Neural progenitor cell (in vitro differentiated cells): Measurements from ENCODE around the gene MARK3. TPM values are rescaled to one million over a fixed set of nuclear protein-coding genes. Genes with fewer than 3 reads are reported as not detected.

ENCODE experiments used
- DNase-seq: peaks from one replicate; pipeline ENCODE4 v3.0.0-alpha.2; 2016; ENCODE audit warnings: low spot score
- H2AFZ ChIP-seq: fragments of 200-600 bp; sonication (generic); replicated peaks from 2 replicates; pipeline ENCODE4 v1.6.1; 2016; ENCODE audit warnings: antibody characterized with exemption
- H3F3A ChIP-seq: fragments of 200-600 bp; sonication (generic); 2 replicates; pipeline ENCODE4 v1.6.1; 2016; ENCODE audit warnings: antibody characterized with exemption, low read depth
- H3K27ac ChIP-seq: fragments of 200-600 bp; sonication (generic); 2 replicates; pipeline ENCODE4 v1.5.1; 2016; ENCODE audit warnings: mild to moderate bottlenecking
- H3K27me3 ChIP-seq: fragments of 200-600 bp; sonication (generic); 2 replicates; pipeline ENCODE4 v1.6.1; 2016; ENCODE audit warnings: mild to moderate bottlenecking, moderate library complexity
- H3K36me3 ChIP-seq: fragments of 200-600 bp; sonication (generic); 2 replicates; pipeline ENCODE4 v1.5.1; 2016
- H3K4me1 ChIP-seq: fragments of 200-600 bp; sonication (generic); 2 replicates; pipeline ENCODE4 v1.6.1; 2016; ENCODE audit warnings: mixed run types
- H3K4me2 ChIP-seq: fragments of 200-600 bp; sonication (generic); 2 replicates; pipeline ENCODE4 v1.6.1; 2016
- H3K4me3 ChIP-seq: fragments of 200-600 bp; sonication (generic); 2 replicates; pipeline ENCODE4 v1.5.1; 2016
- H3K79me2 ChIP-seq: fragments of 200-600 bp; sonication (generic); 2 replicates; pipeline ENCODE4 v1.6.1; 2016; ENCODE audit warnings: low read depth
- H3K9ac ChIP-seq: fragments of 200-600 bp; sonication (generic); 2 replicates; pipeline ENCODE4 v1.6.1; 2016
- H3K9me3 ChIP-seq: fragments of 200-600 bp; sonication (generic); 2 replicates; pipeline ENCODE4 v1.5.1; 2016; ENCODE audit warnings: low read depth
- H4K20me1 ChIP-seq: fragments of 200-600 bp; sonication (generic); 2 replicates; pipeline ENCODE4 v1.6.1; 2016; ENCODE audit warnings: low read depth
- H3K27ac Mint-ChIP-seq: 3 replicates; pipeline ENCODE4 v1.8.0; 2021; ENCODE audit warnings: mixed read lengths
- H3K27me3 Mint-ChIP-seq: 2 replicates; pipeline ENCODE4 v1.8.0; 2022; ENCODE audit warnings: low read depth, mild to moderate bottlenecking, inconsistent platforms, moderate library complexity, mixed read lengths; ENCODE audit not compliant: insufficient read depth
- H3K36me3 Mint-ChIP-seq: 3 replicates; pipeline ENCODE4 v1.8.0; 2021; ENCODE audit warnings: mixed read lengths
- H3K4me1 Mint-ChIP-seq: 3 replicates; pipeline ENCODE4 v1.8.0; 2021; ENCODE audit warnings: mixed read lengths
- H3K4me3 Mint-ChIP-seq: 3 replicates; pipeline ENCODE4 v1.8.0; 2021; ENCODE audit warnings: mild to moderate bottlenecking, moderate library complexity, mixed read lengths
- H3K9me3 Mint-ChIP-seq: 3 replicates; pipeline ENCODE4 v1.8.0; 2020; ENCODE audit warnings: mixed read lengths
- CTCF ChIP-seq: fragments of 200-600 bp; sonication (generic); IDR thresholded peaks from 2 replicates; pipeline ENCODE4 v1.5.1; 2017; ENCODE audit warnings: antibody characterized with exemption, mild to moderate bottlenecking
- EZH2 ChIP-seq: fragments of 200-600 bp; sonication (generic); IDR thresholded peaks from 2 replicates; pipeline ENCODE4 v1.6.1; 2017; ENCODE audit warnings: antibody characterized with exemption, mild to moderate bottlenecking, moderate library complexity
- EZH2phosphoT487 ChIP-seq: fragments of 200-600 bp; sonication (generic); IDR thresholded peaks from 2 replicates; pipeline ENCODE4 v1.6.1; 2017; ENCODE audit warnings: antibody characterized with exemption
- total RNA-seq: library from RNA; depleted of rRNA; stranded (reverse); fragments of >200 nt; gene quantifications from 2 replicates; pipeline ENCODE4 v1.2.3, GENCODE V29; 2015; ENCODE audit warnings: low replicate concordance

MARK3 gene
- total RNA-seq, 1 donor from 2014 or later = 80.7 TPM

GRCh38 chr14:103544388-103545218 lies 159.4 kb downstream of the MARK3 start:
- Histone ChIP-seq H3K9ac (no peak overlapping the region), H3K79me2 (no peaks in the 10 kb centered on the region), H2AFZ (no peak overlapping the region), H3K9me3 (no peaks in the 10 kb centered on the region), H3F3A (peaks cover 7% of the 10 kb centered on the region), H3K36me3 (no peaks in the 10 kb centered on the region), H4K20me1 (no peaks in the 10 kb centered on the region), H3K4me3 (no peak overlapping the region), H3K27me3 (no peaks in the 10 kb centered on the region), H3K4me1 (peaks cover 45% of the 10 kb centered on the region), H3K27ac (no peak overlapping the region), H3K4me2 (no peak overlapping the region)
- TF ChIP-seq EZH2phosphoT487 = no peak
- no peak for TF ChIP-seq CTCF
- TF ChIP-seq EZH2 = no peak
- Mint-ChIP-seq H3K36me3 (no peaks in the 10 kb centered on the region), H3K27me3 (peaks cover 11% of the 10 kb centered on the region), H3K27ac (peak overlapping the region; percentile 99), H3K4me1 (peaks cover 32% of the 10 kb centered on the region), H3K9me3 (no peaks in the 10 kb centered on the region), H3K4me3 (peak overlapping the region; percentile 73)
- peak; percentile 40 for DNase-seq

DNA sequence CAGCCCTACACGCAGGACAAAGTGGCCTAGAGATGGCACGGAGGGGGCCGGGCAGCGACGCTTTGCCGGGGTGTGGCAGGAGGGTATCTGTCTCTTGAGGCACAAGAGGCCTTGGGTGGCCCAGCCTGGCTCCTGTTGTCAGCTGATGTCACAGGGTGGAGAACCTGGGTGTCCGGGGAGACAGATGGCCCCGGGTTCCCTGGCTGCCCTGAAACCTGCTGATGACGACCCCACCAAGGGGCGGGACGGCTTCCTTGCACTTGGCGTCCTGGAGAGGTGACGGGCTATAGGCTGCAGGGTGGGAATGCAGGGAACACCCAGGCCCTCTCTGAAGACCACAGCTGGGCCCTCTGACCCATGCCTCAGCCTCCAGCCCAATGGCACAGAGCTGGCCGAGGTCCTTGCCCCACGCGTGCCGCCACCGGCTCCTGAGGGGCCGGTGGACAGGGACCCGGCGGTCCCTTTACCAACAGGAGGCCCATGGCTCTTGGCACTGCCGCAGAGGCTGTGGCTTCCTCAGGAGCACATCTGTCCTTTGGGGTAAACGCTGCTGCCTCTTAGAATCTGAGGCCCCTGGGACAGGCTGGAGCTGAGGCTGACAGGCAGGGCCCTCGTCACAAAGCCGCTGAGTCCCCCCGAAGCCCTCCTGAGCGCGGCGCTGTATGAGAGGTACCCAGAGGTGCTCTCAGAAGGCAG lies 160.2 kb downstream of the MARK3 start:
- Histone ChIP-seq H4K20me1 (no peaks in the 10 kb centered on the region), H3K27ac (no peak overlapping the region), H3K36me3 (no peaks in the 10 kb centered on the region), H3K4me2 (no peak overlapping the region), H3K79me2 (no peaks in the 10 kb centered on the region), H3K4me1 (peaks cover 42% of the 10 kb centered on the region), H2AFZ (no peak overlapping the region), H3K9ac (no peak overlapping the region), H3K27me3 (no peaks in the 10 kb centered on the region), H3K9me3 (no peaks in the 10 kb centered on the region), H3K4me3 (no peak overlapping the region), H3F3A (peaks cover 3% of the 10 kb centered on the region)
- Mint-ChIP-seq H3K9me3 (no peaks in the 10 kb centered on the region), H3K4me3 (no peak overlapping the region), H3K4me1 (peaks cover 26% of the 10 kb centered on the region), H3K27ac (peak overlapping the region; percentile 76), H3K36me3 (no peaks in the 10 kb centered on the region), H3K27me3 (peaks cover 11% of the 10 kb centered on the region)
- no peak for DNase-seq
- no peak for TF ChIP-seq EZH2
- TF ChIP-seq CTCF = no peak
- no peak for TF ChIP-seq EZH2phosphoT487

DNA sequence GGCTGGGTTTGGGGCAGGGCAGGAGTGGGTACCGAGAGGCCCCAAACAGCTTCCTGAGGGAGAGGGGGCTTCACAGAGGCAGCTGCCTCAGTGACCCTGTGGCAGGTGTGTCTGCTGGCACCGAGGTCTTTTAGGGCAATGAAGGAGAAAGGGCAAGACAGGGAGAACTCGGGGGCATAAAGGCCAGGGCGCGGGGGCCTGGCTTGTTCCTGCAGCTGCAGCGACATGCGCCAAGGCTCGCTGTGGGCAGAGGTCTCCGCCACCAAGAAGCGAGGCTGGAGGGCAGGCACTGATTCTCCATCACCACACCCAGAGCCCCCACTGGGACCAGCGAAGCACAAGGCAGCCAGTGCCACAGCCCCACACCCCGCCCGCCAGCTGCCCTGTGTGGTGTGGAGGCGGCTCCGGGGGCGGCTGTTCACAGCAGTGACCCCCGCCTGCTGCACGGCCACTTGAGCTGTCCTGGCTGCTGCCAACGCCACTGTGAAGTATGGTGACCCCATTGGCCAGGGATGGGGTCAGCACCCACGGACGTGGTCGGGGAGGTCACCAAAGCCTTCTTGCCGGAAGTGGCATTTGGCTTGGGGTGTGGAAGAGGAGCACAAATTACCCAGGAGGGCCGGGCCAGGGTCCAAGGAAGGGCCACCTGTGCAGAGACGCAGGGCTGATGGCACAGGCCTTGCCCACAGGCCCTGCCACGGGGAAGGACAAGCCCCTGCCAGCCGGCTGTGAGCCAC lies 160.9 kb downstream of the MARK3 start:
- peaks cover 21% of the 10 kb centered on the region for H3K4me1 Mint-ChIP-seq
- H3K27ac ChIP-seq = no peak overlapping the region
- no peaks in the 10 kb centered on the region for H4K20me1 ChIP-seq
- H3K79me2 ChIP-seq = no peaks in the 10 kb centered on the region
- no peak for TF ChIP-seq EZH2
- H3K36me3 Mint-ChIP-seq = no peaks in the 10 kb centered on the region
- H3K4me1 ChIP-seq = peaks cover 36% of the 10 kb centered on the region
- H3K4me3 Mint-ChIP-seq = peak overlapping the region; percentile 59
- peaks cover 8% of the 10 kb centered on the region for H3K27me3 Mint-ChIP-seq
- no peaks in the 10 kb centered on the region for H3K36me3 ChIP-seq
- no peak overlapping the region for H2AFZ ChIP-seq
- no peaks in the 10 kb centered on the region for H3K9me3 ChIP-seq
- no peaks in the 10 kb centered on the region for H3F3A ChIP-seq
- H3K9me3 Mint-ChIP-seq = no peaks in the 10 kb centered on the region
- H3K27ac Mint-ChIP-seq = peak overlapping the region; percentile 76
- no peak for DNase-seq
- no peak overlapping the region for H3K4me3 ChIP-seq
- no peak overlapping the region for H3K9ac ChIP-seq
- H3K4me2 ChIP-seq = no peak overlapping the region
- no peaks in the 10 kb centered on the region for H3K27me3 ChIP-seq
